T-cell (primary cell): Measurements from ENCODE around the gene CELF3. TPM values are rescaled to one million over a fixed set of nuclear protein-coding genes. Genes with fewer than 3 reads are reported as not detected.
A peak's percentile ranks its signal among the peaks of the same experiment; 100 is the strongest.

ENCODE experiments used
- ATAC-seq, 4 experiments: fragments of 200-7000 bp in 3 of 4; fragments of 150-1000 bp in 1 of 4; cut with Tn5 transposase; replicated peaks in 1 of 4; 1 replicate in 3 of 4; 2 replicates in 1 of 4; pipeline ENCODE4 v1.10.0; 2021; ENCODE audit warnings: moderate library complexity in 3 of 4, mild to moderate bottlenecking in 2 of 4, moderate number of reproducible peaks in 1 of 4
- CTCF ChIA-PET, 2 donors: fragments of 300-600 bp; sonication (Branson Sonifier 250); formaldehyde crosslinking; loops; one replicate each; lab custom pipeline; 2022; ENCODE audit warnings: antibody characterized with exemption in 2 of 2; lab: Charles Lee
- POLR2A ChIA-PET, 2 donors: fragments of 300-600 bp; sonication (Branson Sonifier 250); formaldehyde crosslinking; loops; one replicate each; lab custom pipeline; 2022; ENCODE audit warnings: antibody characterized with exemption in 2 of 2; lab: Charles Lee
- DNase-seq, 35 experiments: peaks; one replicate each; pipeline versions ENCODE4 v3.0.0 to v3.0.0-alpha.2; 2013 to 2023
- H3K27ac ChIP-seq: one replicate; pipeline ENCODE4 v1.5.1; 2013; ENCODE audit warnings: low read length
- H3K27me3 ChIP-seq, 2 experiments: replicated peaks in 1 of 2; 1 replicate in 1 of 2; 2 replicates in 1 of 2; pipeline versions ENCODE4 v1.6.1 to v1.7.0; 2013; ENCODE audit warnings: low read length in 1 of 2, mixed read lengths in 1 of 2; ENCODE audit not compliant: control insufficient read depth in 2 of 2, insufficient read depth in 2 of 2; ENCODE audit errors: extremely low read depth in 1 of 2
- H3K36me3 ChIP-seq, 2 donors: 1 replicate in 1 of 2; 2 replicates in 1 of 2; pipeline versions ENCODE4 v1.6.1 to v1.7.0; 2013; ENCODE audit warnings: low read length in 1 of 2; ENCODE audit not compliant: control insufficient read depth in 2 of 2, insufficient read depth in 1 of 2; ENCODE audit errors: extremely low read depth in 1 of 2
- H3K4me1 ChIP-seq, 2 experiments: 1 replicate in 1 of 2; 2 replicates in 1 of 2; pipeline versions ENCODE4 v1.6.1 to v1.7.0; 2013; ENCODE audit warnings: low read length in 2 of 2, mixed read lengths in 1 of 2; ENCODE audit not compliant: insufficient read depth in 2 of 2, control insufficient read depth in 1 of 2; ENCODE audit errors: extremely low read depth in 1 of 2
- H3K4me3 ChIP-seq, 2 donors: 1 replicate in 1 of 2; 2 replicates in 1 of 2; pipeline versions ENCODE4 v1.5.1 to v1.7.0; 2013; ENCODE audit warnings: mild to moderate bottlenecking in 2 of 2, low read length in 1 of 2, moderate library complexity in 1 of 2; ENCODE audit not compliant: control insufficient read depth in 1 of 2; ENCODE audit errors: extremely low read depth in 1 of 2
- H3K9me3 ChIP-seq: 2 replicates; pipeline ENCODE4 v1.7.0; 2013
- H3K27ac Mint-ChIP-seq, 2 donors: one replicate each; pipeline ENCODE4 v1.8.0; 2020 to 2021; ENCODE audit warnings: mild to moderate bottlenecking in 2 of 2, mixed read lengths in 2 of 2
- H3K27me3 Mint-ChIP-seq, 2 donors: one replicate each; pipeline ENCODE4 v1.8.0; 2021 to 2022; ENCODE audit warnings: mixed read lengths in 2 of 2
- H3K36me3 Mint-ChIP-seq: one replicate; pipeline ENCODE4 v1.8.0; 2021; ENCODE audit warnings: mixed read lengths
- H3K4me1 Mint-ChIP-seq, 3 donors: one replicate each; pipeline ENCODE4 v1.8.0; 2020 to 2022; ENCODE audit warnings: mixed read lengths in 3 of 3, mild to moderate bottlenecking in 1 of 3
- H3K4me3 Mint-ChIP-seq, 3 donors: one replicate each; pipeline ENCODE4 v1.8.0; 2020 to 2022; ENCODE audit warnings: mild to moderate bottlenecking in 3 of 3, mixed read lengths in 3 of 3, moderate library complexity in 3 of 3
- H3K9me3 Mint-ChIP-seq, 3 donors: one replicate each; pipeline ENCODE4 v1.8.0; 2020 to 2022; ENCODE audit warnings: mixed read lengths in 3 of 3
- WGBS: methylation state at CpG from one replicate; pipeline ENCODE4 v1.1.5; 2013; ENCODE audit warnings: missing lambda C conversion rate; ENCODE audit not compliant: insufficient coverage; 5-methylcytosine and 5-hydroxymethylcytosine counted together
- total RNA-seq, 35 experiments: library from RNA in 6 of 35; stranded (reverse) in 6 of 35; fragments of 120-200 nt in 1 of 35; gene quantifications; one replicate each; pipeline versions ENCODE4 v1.2.1 to v1.2.4 and lab custom pipeline; 2013 to 2026

The CELF3 gene
- total RNA-seq, 5 donors from 2014 or later (not counting 1 experiment from before 2014, with no cell fraction given): not detected

DNA sequence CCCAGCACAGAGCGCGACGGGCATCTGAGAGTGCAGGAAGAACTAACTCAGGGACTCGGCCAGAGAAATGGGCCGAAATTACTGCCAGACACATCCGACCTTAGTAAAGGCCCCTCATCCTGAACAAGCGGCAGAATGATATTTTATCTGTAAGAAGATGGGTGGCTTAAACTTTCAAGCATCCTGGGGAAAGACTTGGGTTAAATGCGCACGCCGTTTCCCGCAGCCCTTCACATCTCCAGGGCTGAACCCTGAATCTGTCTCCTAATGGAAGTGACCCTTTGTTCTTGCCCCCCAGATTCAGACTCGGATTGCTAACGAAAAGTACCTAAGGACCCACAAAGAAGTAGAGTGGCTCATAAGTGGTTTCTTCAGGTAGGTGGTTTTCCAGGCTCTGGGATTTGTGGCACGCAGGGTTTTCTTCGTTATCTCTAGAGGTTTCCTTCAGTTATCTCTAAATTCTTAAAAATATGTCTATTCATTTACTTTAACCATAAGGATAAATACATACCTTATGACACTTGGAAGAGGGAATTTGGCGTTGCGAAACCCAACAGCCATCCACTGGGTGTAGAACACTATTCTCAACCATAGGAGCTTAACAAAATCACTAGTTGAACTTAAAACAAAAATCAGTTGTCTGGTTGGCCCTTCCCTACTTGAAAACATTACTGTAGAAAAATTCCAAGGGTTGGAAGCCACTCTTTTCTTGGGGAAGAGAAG lies 5.3 kb upstream of the CELF3 start:
- H3K9me3 ChIP-seq: no peaks in the 10 kb centered on the region
- no peak overlapping the region for H3K27ac Mint-ChIP-seq
- H3K4me1 Mint-ChIP-seq: peaks cover 28 to 39% (median 29%) of the 10 kb centered on the region in 3 donors
- peaks cover 15 to 47% of the 10 kb centered on the region in 2 experiments for H3K27me3 ChIP-seq
- DNase-seq (no peak), ATAC-seq (no peak)
- peaks cover 0 to 20% of the 10 kb centered on the region in 2 experiments for H3K4me1 ChIP-seq
- POLR2A ChIA-PET: no interaction called here
- H3K4me3 ChIP-seq: peak overlapping the region; percentile 44 to 58
- WGBS: no CpG with 5 or more reads among the region's 17 CpGs
- H3K27ac ChIP-seq: no peak overlapping the region
- peak overlapping the region; percentile 74 to 84 (median 75) for H3K4me3 Mint-ChIP-seq
- H3K9me3 Mint-ChIP-seq: no peaks in the 10 kb centered on the region
- CTCF ChIA-PET: interaction anchor here in 1 of 2 donors (0.5 to 0.6 kb wide), 2 partner anchors 16 to 127 kb away, joined by 3 to 4 read pairs; no protein-coding TSS in a partner anchor
- no peaks in the 10 kb centered on the region for H3K36me3 Mint-ChIP-seq
- peaks cover 44 to 69% of the 10 kb centered on the region in 2 donors for H3K27me3 Mint-ChIP-seq
- no peaks in the 10 kb centered on the region for H3K36me3 ChIP-seq

GRCh38 chr1:151720974-151721787 lies 4.6 kb upstream of the CELF3 start, which contains the start of gene RIIAD1:
Gene RIIAD1 (plus strand): TSS chr1:151721522. CDS start chr1:151721537, 15 bp downstream.
- peaks cover 15 to 51% of the 10 kb centered on the region in 2 experiments for H3K27me3 ChIP-seq
- H3K36me3 ChIP-seq: no peaks in the 10 kb centered on the region
- peaks cover 0 to 27% of the 10 kb centered on the region in 2 experiments for H3K4me1 ChIP-seq
- Mint-ChIP-seq H3K9me3 (no peaks in the 10 kb centered on the region), H3K27me3 (peaks cover 48 to 64% of the 10 kb centered on the region in 2 donors), H3K4me3 (peak within 1 kb of the TSS; percentile 75 to 84 (median 79)), H3K36me3 (no peaks in the 10 kb centered on the region), H3K27ac (peak within 1 kb of the TSS; percentile 50 to 62), H3K4me1 (peaks cover 31 to 42% (median 32%) of the 10 kb centered on the region in 3 donors)
- DNase-seq (peak in 29 of 35 experiments; percentile 5 to 70 (median 36)), ATAC-seq (peak; percentile 86 to 96 (median 91))
- H3K9me3 ChIP-seq: no peaks in the 10 kb centered on the region
- H3K4me3 ChIP-seq: peak within 1 kb of the TSS; percentile 44 to 58
- ChIA-PET CTCF (interaction anchor here (0.6 to 1.0 kb wide), 3 partner anchors 17 to 115 kb away, joined by 3 to 4 read pairs (median 4); no protein-coding TSS in a partner anchor), POLR2A (interaction anchor here in 1 of 2 donors (0.6 kb wide), 1 partner anchor 33 kb away, joined by 3 read pairs; no protein-coding TSS in a partner anchor)
- WGBS: 1% methylated on average over 36 of the region's 44 CpGs
- H3K27ac ChIP-seq: no peak within 1 kb of the TSS

DNA sequence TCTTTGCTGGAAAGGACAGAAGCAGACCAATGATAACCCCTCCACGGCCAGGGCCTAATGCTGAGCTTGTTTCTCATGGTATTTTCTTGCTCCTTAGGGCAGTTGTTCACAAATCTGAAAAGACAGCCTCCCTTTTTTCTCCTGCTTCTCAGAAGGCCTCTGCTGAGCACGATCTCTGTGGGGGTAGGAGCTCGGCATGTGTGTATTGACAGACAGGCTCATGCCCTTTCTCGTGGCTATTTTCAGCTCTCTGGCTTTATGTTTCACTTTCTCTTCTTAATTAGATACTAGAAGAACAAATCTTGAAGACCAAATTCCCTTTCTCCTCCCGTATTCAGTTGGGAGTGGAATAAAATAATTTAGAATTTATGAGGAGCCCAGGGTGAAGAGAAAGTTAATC lies 4.0 kb upstream of the CELF3 start:
- peak in 1 of 35 experiments; percentile 25 for DNase-seq
- CTCF ChIA-PET: interaction anchor here in 1 of 2 donors (0.7 to 1.0 kb wide), 2 partner anchors 31 to 115 kb away, joined by 3 to 4 read pairs; no protein-coding TSS in a partner anchor
- ATAC-seq: no peak
- peaks cover 0 to 29% of the 10 kb centered on the region in 2 experiments for H3K4me1 ChIP-seq
- Mint-ChIP-seq H3K27me3 (peaks cover 48 to 64% of the 10 kb centered on the region in 2 donors), H3K36me3 (no peaks in the 10 kb centered on the region), H3K4me1 (peaks cover 31 to 42% (median 32%) of the 10 kb centered on the region in 3 donors), H3K9me3 (no peaks in the 10 kb centered on the region), H3K27ac (peak overlapping the region; percentile 50 to 62), H3K4me3 (peak overlapping the region; percentile 73 to 84 (median 79))
- H3K4me3 ChIP-seq: peak overlapping the region; percentile 19 to 37
- H3K27ac ChIP-seq: no peak overlapping the region
- H3K27me3 ChIP-seq: peaks cover 12 to 55% of the 10 kb centered on the region in 2 experiments
- H3K9me3 ChIP-seq: no peaks in the 10 kb centered on the region
- WGBS: 20% methylated on average over 1 of the region's 5 CpGs
- POLR2A ChIA-PET: interaction anchor here in 1 of 2 donors (0.6 kb wide), 1 partner anchor 33 kb away, joined by 3 read pairs; no protein-coding TSS in a partner anchor
- H3K36me3 ChIP-seq: no peaks in the 10 kb centered on the region

DNA sequence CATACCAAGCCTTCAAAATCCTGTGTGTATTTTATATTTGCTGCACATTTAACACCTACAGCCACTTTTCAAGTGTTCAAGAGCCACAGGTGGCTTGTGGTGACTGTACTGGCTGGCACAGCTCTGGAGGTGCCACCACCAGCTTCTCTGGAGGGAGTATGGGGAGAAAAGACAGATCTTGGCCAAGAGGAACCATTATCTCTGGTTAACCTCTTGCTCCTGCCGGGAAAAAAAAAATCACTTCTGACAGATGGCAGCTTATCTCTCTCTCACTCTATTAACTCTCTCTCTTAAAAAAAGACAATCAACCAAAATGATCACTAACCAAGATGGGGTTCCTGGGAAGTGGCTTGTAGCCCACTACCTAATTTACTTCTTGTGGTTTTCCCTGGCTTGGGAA lies 3.5 kb upstream of the CELF3 start:
- ChIA-PET POLR2A (interaction anchor here in 1 of 2 donors (0.6 kb wide), 1 partner anchor 110 kb away, joined by 3 read pairs; no protein-coding TSS in a partner anchor), CTCF (interaction anchor here in 1 of 2 donors (1.0 kb wide), 1 partner anchor 116 kb away, joined by 3 read pairs; no protein-coding TSS in a partner anchor)
- Histone ChIP-seq H3K4me1 (peaks cover 0 to 29% of the 10 kb centered on the region in 2 experiments), H3K36me3 (no peaks in the 10 kb centered on the region), H3K4me3 (peak overlapping the region in 1 of 2 donors; percentile 19), H3K9me3 (no peaks in the 10 kb centered on the region), H3K27me3 (peaks cover 12 to 58% of the 10 kb centered on the region in 2 experiments), H3K27ac (no peak overlapping the region)
- Mint-ChIP-seq H3K4me1 (peaks cover 31 to 42% (median 34%) of the 10 kb centered on the region in 3 donors), H3K27me3 (peaks cover 48 to 64% of the 10 kb centered on the region in 2 donors), H3K36me3 (no peaks in the 10 kb centered on the region), H3K4me3 (peak overlapping the region in 2 of 3 donors; percentile 73 to 84), H3K9me3 (no peaks in the 10 kb centered on the region), H3K27ac (no peak overlapping the region)
- DNase-seq: no peak
- no peak for ATAC-seq
- WGBS: no CpG with 5 or more reads among the region's 1 CpG

DNA sequence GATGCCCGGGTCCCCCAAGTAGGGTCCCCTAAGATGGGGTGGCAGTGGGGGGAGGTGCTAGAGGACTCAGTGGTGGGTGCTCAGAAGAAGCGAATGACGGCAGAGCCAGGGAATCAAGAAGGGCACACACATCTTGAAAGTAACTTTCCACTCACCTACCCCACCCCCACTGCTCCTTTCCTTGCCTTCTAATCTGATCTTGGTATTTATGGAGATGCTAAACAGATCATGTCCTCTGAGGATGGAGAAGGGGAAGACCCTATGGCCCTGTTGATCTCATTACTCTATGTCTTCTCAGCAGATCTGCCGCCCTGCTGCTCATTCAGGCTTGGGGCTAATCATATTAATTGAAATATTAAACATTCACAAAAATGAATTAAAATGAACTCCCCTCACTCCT lies 2.1 kb upstream of the CELF3 start:
- Histone ChIP-seq H3K4me3 (no peak overlapping the region), H3K4me1 (peaks cover 0 to 29% of the 10 kb centered on the region in 2 experiments), H3K27ac (no peak overlapping the region), H3K36me3 (no peaks in the 10 kb centered on the region), H3K9me3 (no peaks in the 10 kb centered on the region), H3K27me3 (peaks cover 8 to 62% of the 10 kb centered on the region in 2 experiments)
- Mint-ChIP-seq H3K27me3 (peaks cover 54 to 67% of the 10 kb centered on the region in 2 donors), H3K4me1 (peaks cover 31 to 42% (median 34%) of the 10 kb centered on the region in 3 donors), H3K4me3 (no peak overlapping the region), H3K27ac (no peak overlapping the region), H3K36me3 (no peaks in the 10 kb centered on the region), H3K9me3 (no peaks in the 10 kb centered on the region)
- no peak for ATAC-seq
- DNase-seq: no peak
- ChIA-PET POLR2A (no interaction called here), CTCF (no interaction called here)
- WGBS: 80% methylated on average over 1 of the region's 4 CpGs
